Spleen (tissue), 7 donors: ENCODE measurements around the gene ALDH1A3.

Experiments used
- POLR2AphosphoS5 ChIP-seq, 3 donors: sonication (generic); formaldehyde crosslinking; IDR thresholded peaks; one replicate each; pipeline ENCODE4 v1.5.1; 2017; ENCODE audit warnings: antibody characterized with exemption in 3 of 3
- TF ChIP-seq, protein P1 (sequence below), 11 experiments: fragments of 200-600 bp in 7 of 11; fragments of 450-650 bp in 4 of 11; sonication (generic) in 4 of 11; IDR thresholded peaks in 8 of 11; conservative IDR thresholded peaks in 3 of 11; 1 replicate in 7 of 11; 2 replicates in 4 of 11; pipeline versions ENCODE4 v1.4.0 to v1.8.0; 2016 to 2021; ENCODE audit warnings: antibody characterized with exemption in 11 of 11, inconsistent platforms in 4 of 11, mild to moderate bottlenecking in 1 of 11
- donor health status: DM: no; HTN: no; CAD: no; lungs with moderate emphysema.
- donor health status: DM: no; HTN: no; CAD: no.
- donor health status: DM: no; HTN: no; CAD: no.

GRCh38 chr15:100860829-100861510 is 18.7 kb upstream of the ALDH1A3 start:
- TF ChIP-seq, protein P1, sequence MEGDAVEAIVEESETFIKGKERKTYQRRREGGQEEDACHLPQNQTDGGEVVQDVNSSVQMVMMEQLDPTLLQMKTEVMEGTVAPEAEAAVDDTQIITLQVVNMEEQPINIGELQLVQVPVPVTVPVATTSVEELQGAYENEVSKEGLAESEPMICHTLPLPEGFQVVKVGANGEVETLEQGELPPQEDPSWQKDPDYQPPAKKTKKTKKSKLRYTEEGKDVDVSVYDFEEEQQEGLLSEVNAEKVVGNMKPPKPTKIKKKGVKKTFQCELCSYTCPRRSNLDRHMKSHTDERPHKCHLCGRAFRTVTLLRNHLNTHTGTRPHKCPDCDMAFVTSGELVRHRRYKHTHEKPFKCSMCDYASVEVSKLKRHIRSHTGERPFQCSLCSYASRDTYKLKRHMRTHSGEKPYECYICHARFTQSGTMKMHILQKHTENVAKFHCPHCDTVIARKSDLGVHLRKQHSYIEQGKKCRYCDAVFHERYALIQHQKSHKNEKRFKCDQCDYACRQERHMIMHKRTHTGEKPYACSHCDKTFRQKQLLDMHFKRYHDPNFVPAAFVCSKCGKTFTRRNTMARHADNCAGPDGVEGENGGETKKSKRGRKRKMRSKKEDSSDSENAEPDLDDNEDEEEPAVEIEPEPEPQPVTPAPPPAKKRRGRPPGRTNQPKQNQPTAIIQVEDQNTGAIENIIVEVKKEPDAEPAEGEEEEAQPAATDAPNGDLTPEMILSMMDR (IDR thresholded peaks at IDR 0.05 in 8 of 11, conservative IDR thresholded peaks at IDR 0.05 in 3 of 11), result no peak
- no peak for TF ChIP-seq POLR2AphosphoS5 (IDR thresholded peaks at IDR 0.05)
